A549 (cell line): Measurements from ENCODE around the gene SPAG5.

Experiments used
- TF ChIP-seq, protein P1 (sequence below): fragments of >200 bp; sonication (Bioruptor Twin); formaldehyde crosslinking; IDR thresholded peaks from 3 replicates; pipeline ENCODE4 v1.5.1; 2016
- TF ChIP-seq, protein P2 (sequence below): fragments of 200-600 bp; sonication (generic); IDR thresholded peaks from 2 replicates; pipeline ENCODE4 v1.6.1; 2016; ENCODE audit warnings: antibody characterized with exemption, mild to moderate bottlenecking, moderate library complexity

DNA sequence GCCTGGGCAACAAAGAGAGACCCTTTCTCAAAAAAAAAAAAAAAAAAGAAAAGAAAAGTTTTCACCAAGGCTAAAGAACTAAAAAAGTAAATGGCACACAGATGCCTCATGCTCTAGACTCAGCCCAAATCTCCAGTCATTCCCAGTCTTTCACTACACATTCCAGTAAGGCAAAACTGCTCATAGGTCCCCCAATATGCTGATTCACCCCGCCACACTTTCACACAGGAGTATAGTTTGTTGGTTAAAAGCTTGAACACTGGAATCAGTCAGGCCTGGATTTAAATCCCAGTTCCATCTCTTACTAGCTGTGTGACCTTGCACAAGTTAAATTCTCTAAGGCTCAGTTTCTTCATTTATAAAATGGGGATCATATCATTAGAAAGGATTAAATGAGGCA, 29.4 kb downstream of the SPAG5 start:
- TF ChIP-seq, protein P1, sequence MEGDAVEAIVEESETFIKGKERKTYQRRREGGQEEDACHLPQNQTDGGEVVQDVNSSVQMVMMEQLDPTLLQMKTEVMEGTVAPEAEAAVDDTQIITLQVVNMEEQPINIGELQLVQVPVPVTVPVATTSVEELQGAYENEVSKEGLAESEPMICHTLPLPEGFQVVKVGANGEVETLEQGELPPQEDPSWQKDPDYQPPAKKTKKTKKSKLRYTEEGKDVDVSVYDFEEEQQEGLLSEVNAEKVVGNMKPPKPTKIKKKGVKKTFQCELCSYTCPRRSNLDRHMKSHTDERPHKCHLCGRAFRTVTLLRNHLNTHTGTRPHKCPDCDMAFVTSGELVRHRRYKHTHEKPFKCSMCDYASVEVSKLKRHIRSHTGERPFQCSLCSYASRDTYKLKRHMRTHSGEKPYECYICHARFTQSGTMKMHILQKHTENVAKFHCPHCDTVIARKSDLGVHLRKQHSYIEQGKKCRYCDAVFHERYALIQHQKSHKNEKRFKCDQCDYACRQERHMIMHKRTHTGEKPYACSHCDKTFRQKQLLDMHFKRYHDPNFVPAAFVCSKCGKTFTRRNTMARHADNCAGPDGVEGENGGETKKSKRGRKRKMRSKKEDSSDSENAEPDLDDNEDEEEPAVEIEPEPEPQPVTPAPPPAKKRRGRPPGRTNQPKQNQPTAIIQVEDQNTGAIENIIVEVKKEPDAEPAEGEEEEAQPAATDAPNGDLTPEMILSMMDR = no peak
- TF ChIP-seq, protein P2, sequence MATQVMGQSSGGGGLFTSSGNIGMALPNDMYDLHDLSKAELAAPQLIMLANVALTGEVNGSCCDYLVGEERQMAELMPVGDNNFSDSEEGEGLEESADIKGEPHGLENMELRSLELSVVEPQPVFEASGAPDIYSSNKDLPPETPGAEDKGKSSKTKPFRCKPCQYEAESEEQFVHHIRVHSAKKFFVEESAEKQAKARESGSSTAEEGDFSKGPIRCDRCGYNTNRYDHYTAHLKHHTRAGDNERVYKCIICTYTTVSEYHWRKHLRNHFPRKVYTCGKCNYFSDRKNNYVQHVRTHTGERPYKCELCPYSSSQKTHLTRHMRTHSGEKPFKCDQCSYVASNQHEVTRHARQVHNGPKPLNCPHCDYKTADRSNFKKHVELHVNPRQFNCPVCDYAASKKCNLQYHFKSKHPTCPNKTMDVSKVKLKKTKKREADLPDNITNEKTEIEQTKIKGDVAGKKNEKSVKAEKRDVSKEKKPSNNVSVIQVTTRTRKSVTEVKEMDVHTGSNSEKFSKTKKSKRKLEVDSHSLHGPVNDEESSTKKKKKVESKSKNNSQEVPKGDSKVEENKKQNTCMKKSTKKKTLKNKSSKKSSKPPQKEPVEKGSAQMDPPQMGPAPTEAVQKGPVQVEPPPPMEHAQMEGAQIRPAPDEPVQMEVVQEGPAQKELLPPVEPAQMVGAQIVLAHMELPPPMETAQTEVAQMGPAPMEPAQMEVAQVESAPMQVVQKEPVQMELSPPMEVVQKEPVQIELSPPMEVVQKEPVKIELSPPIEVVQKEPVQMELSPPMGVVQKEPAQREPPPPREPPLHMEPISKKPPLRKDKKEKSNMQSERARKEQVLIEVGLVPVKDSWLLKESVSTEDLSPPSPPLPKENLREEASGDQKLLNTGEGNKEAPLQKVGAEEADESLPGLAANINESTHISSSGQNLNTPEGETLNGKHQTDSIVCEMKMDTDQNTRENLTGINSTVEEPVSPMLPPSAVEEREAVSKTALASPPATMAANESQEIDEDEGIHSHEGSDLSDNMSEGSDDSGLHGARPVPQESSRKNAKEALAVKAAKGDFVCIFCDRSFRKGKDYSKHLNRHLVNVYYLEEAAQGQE = no peak
